Measurements from ENCODE around the gene PPFIA3.
"Not testable (repeated sequence)": the region's sequence is repeated elsewhere in the genome, so short reads cannot be mapped to it uniquely, and the experiment has no call there.

Gene PPFIA3

GRCh38 chr19:49119411-49120324, at the start of gene PPFIA3:
TSS of gene PPFIA3 (plus strand) at chr19:49119544. CDS start at chr19:49127874, 8,330 bp downstream.
- peak within 1 kb of the TSS; percentile 94 for H3K4me3 ChIP-seq (ENCODE audit: low read depth, low read length)
- no peaks in the 10 kb centered on the region for H3K9me3 ChIP-seq (ENCODE audit: control insufficient read depth, insufficient read depth, low read length)
- H3K36me3 ChIP-seq (ENCODE audit: control insufficient read depth, insufficient read depth, low read length) = no peaks in the 10 kb centered on the region
- H3K4me1 ChIP-seq (ENCODE audit: control insufficient read depth, insufficient read depth, low read length) = peaks cover 8% of the 10 kb centered on the region
- peak within 1 kb of the TSS; percentile 94 for H3K9ac ChIP-seq (ENCODE audit: low read depth, low read length)
- peaks cover 20% of the 10 kb centered on the region for H3K27me3 ChIP-seq (ENCODE audit: control insufficient read depth, insufficient read depth, low read length)
- peak within 1 kb of the TSS; percentile 95 for H3K27ac ChIP-seq (ENCODE audit: low read depth, low read length)

- no peaks in the 10 kb centered on the region for H3K36me3 ChIP-seq (ENCODE audit: control insufficient read depth, insufficient read depth, low read length)
- no peaks in the 10 kb centered on the region for H3K9me3 ChIP-seq (ENCODE audit: control insufficient read depth, insufficient read depth, low read length)
- H3K4me3 ChIP-seq (ENCODE audit: low read depth, low read length) = no peak overlapping the region
- no peak overlapping the region for H3K27ac ChIP-seq (ENCODE audit: low read depth, low read length)
- H3K27me3 ChIP-seq (ENCODE audit: control insufficient read depth, insufficient read depth, low read length) = peaks cover 84% of the 10 kb centered on the region
- peaks cover 9% of the 10 kb centered on the region for H3K4me1 ChIP-seq (ENCODE audit: control insufficient read depth, insufficient read depth, low read length)
- H3K9ac ChIP-seq (ENCODE audit: low read depth, low read length) = no peak overlapping the region
Observed at GRCh38 chr19:49070416-49070815, 48.9 kb upstream of the PPFIA3 start.

- no peaks in the 10 kb centered on the region for H3K9me3 ChIP-seq (ENCODE audit: control insufficient read depth, insufficient read depth, low read length)
- H3K4me3 ChIP-seq (ENCODE audit: low read depth, low read length) = peak overlapping the region; percentile 43; the same call in 1 of the 2 replicates
- H3K36me3 ChIP-seq (ENCODE audit: control insufficient read depth, insufficient read depth, low read length) = no peaks in the 10 kb centered on the region
- no peaks in the 10 kb centered on the region for H3K4me1 ChIP-seq (ENCODE audit: control insufficient read depth, insufficient read depth, low read length)
- H3K9ac ChIP-seq (ENCODE audit: low read depth, low read length) = no peak overlapping the region
- H3K27ac ChIP-seq (ENCODE audit: low read depth, low read length) = no peak overlapping the region
- H3K27me3 ChIP-seq (ENCODE audit: control insufficient read depth, insufficient read depth, low read length) = peaks cover 69% of the 10 kb centered on the region
Observed at GRCh38 chr19:49071860-49072547, 47.3 kb upstream of the PPFIA3 start.

- H3K9me3 ChIP-seq (ENCODE audit: control insufficient read depth, insufficient read depth, low read length) = no peaks in the 10 kb centered on the region
- H3K9ac ChIP-seq (ENCODE audit: low read depth, low read length) = no peak overlapping the region
- H3K27me3 ChIP-seq (ENCODE audit: control insufficient read depth, insufficient read depth, low read length) = peaks cover 54% of the 10 kb centered on the region
- H3K4me3 ChIP-seq (ENCODE audit: low read depth, low read length) = no peak overlapping the region
- no peak overlapping the region for H3K27ac ChIP-seq (ENCODE audit: low read depth, low read length)
- H3K4me1 ChIP-seq (ENCODE audit: control insufficient read depth, insufficient read depth, low read length) = no peaks in the 10 kb centered on the region
- no peaks in the 10 kb centered on the region for H3K36me3 ChIP-seq (ENCODE audit: control insufficient read depth, insufficient read depth, low read length)
Observed at GRCh38 chr19:49073514-49074378, 45.6 kb upstream of the PPFIA3 start.

GRCh38 chr19:49074869-49075268, 44.5 kb upstream of the PPFIA3 start:
- H3K4me1 ChIP-seq (ENCODE audit: control insufficient read depth, insufficient read depth, low read length); H3K4me3 ChIP-seq (ENCODE audit: low read depth, low read length); H3K36me3 ChIP-seq (ENCODE audit: control insufficient read depth, insufficient read depth, low read length); H3K9me3 ChIP-seq (ENCODE audit: control insufficient read depth, insufficient read depth, low read length); H3K9ac ChIP-seq (ENCODE audit: low read depth, low read length); H3K27ac ChIP-seq (ENCODE audit: low read depth, low read length): not testable (repeated sequence)
- peaks cover 42% of the 10 kb centered on the region for H3K27me3 ChIP-seq (ENCODE audit: control insufficient read depth, insufficient read depth, low read length)

- Histone ChIP-seq H3K4me1 (ENCODE audit: control insufficient read depth, insufficient read depth, low read length) (no peaks in the 10 kb centered on the region), H3K27me3 (ENCODE audit: control insufficient read depth, insufficient read depth, low read length) (no peaks in the 10 kb centered on the region), H3K27ac (ENCODE audit: low read depth, low read length) (no peak overlapping the region), H3K9ac (ENCODE audit: low read depth, low read length) (no peak overlapping the region), H3K4me3 (ENCODE audit: low read depth, low read length) (no peak overlapping the region), H3K9me3 (ENCODE audit: control insufficient read depth, insufficient read depth, low read length) (no peaks in the 10 kb centered on the region), H3K36me3 (ENCODE audit: control insufficient read depth, insufficient read depth, low read length) (no peaks in the 10 kb centered on the region)
Observed at GRCh38 chr19:49080392-49080791, 39.0 kb upstream of the PPFIA3 start.

GRCh38 chr19:49081273-49081672, 38.1 kb upstream of the PPFIA3 start:
- no peaks in the 10 kb centered on the region; the same call in 1 of the 2 replicates for H3K36me3 ChIP-seq (ENCODE audit: control insufficient read depth, insufficient read depth, low read length)
- no peak overlapping the region for H3K4me3 ChIP-seq (ENCODE audit: low read depth, low read length)
- H3K27me3 ChIP-seq (ENCODE audit: control insufficient read depth, insufficient read depth, low read length) = no peaks in the 10 kb centered on the region
- no peak overlapping the region for H3K27ac ChIP-seq (ENCODE audit: low read depth, low read length)
- H3K9me3 ChIP-seq (ENCODE audit: control insufficient read depth, insufficient read depth, low read length) = no peaks in the 10 kb centered on the region
- no peak overlapping the region for H3K9ac ChIP-seq (ENCODE audit: low read depth, low read length)
- H3K4me1 ChIP-seq (ENCODE audit: control insufficient read depth, insufficient read depth, low read length) = peaks cover 1% of the 10 kb centered on the region; the same call in 1 of the 2 replicates

- H3K4me3 ChIP-seq (ENCODE audit: low read depth, low read length) = peak overlapping the region; percentile 93
- peaks cover 20% of the 10 kb centered on the region for H3K36me3 ChIP-seq (ENCODE audit: control insufficient read depth, insufficient read depth, low read length)
- H3K27ac ChIP-seq (ENCODE audit: low read depth, low read length) = peak overlapping the region; percentile 91
- H3K9me3 ChIP-seq (ENCODE audit: control insufficient read depth, insufficient read depth, low read length) = no peaks in the 10 kb centered on the region
- H3K27me3 ChIP-seq (ENCODE audit: control insufficient read depth, insufficient read depth, low read length) = no peaks in the 10 kb centered on the region
- peaks cover 2% of the 10 kb centered on the region; the same call in 1 of the 2 replicates for H3K4me1 ChIP-seq (ENCODE audit: control insufficient read depth, insufficient read depth, low read length)
- H3K9ac ChIP-seq (ENCODE audit: low read depth, low read length) = peak overlapping the region; percentile 17; the same call in 1 of the 2 replicates
Observed at GRCh38 chr19:49084206-49085019, 34.9 kb upstream of the PPFIA3 start.

- Histone ChIP-seq H3K9ac (ENCODE audit: low read depth, low read length) (peak within 1 kb of the TSS; percentile 91), H3K27ac (ENCODE audit: low read depth, low read length) (peak within 1 kb of the TSS; percentile 91), H3K4me3 (ENCODE audit: low read depth, low read length) (peak within 1 kb of the TSS; percentile 93), H3K27me3 (ENCODE audit: control insufficient read depth, insufficient read depth, low read length) (no peaks in the 10 kb centered on the region), H3K4me1 (ENCODE audit: control insufficient read depth, insufficient read depth, low read length) (peaks cover 2% of the 10 kb centered on the region; the same call in 1 of the 2 replicates), H3K36me3 (ENCODE audit: control insufficient read depth, insufficient read depth, low read length) (peaks cover 26% of the 10 kb centered on the region), H3K9me3 (ENCODE audit: control insufficient read depth, insufficient read depth, low read length) (no peaks in the 10 kb centered on the region)
Observed at GRCh38 chr19:49085020-49085867, 34.1 kb upstream of the PPFIA3 start, which contains the start of gene SNRNP70. TSS of gene SNRNP70 (plus strand) at chr19:49085451. CDS start at chr19:49086415, 964 bp downstream.

All from HUES48 (cell line).